ENCODE measurements around the gene SPPL2B.

GRCh38 chr19:2288818-2289713 is 39.4 kb upstream of the SPPL2B start:
- TF ChIP-seq CTCF (conservative IDR thresholded peaks at IDR 0.05; ENCODE audit: low read length): no peak
- no peak for TF ChIP-seq EZH2phosphoT487 (IDR thresholded peaks at IDR 0.05; ENCODE audit: borderline replicate concordance)
